ENCODE results near the gene HABP4. TPM values are rescaled to one million over a fixed set of nuclear protein-coding genes. Genes with fewer than 3 reads are reported as not detected.

The HABP4 gene
- total and polyA plus RNA-seq, 12 donors: 20.8 to 30.4 (median 25.3) TPM

- intact Hi-C loops (cut with DNase I): no loop called here
- ATAC-seq (no peak), DNase-seq (no peak)
- 82 to 90% methylated on average over 4 of the region's 4 CpGs for WGBS, 2 donors
- Histone ChIP-seq H3K27ac (peak overlapping the region in 1 of 10 donors; percentile 73), H3K4me1 (peaks cover 2 to 47% (median 28%) of the 10 kb centered on the region in 9 donors), H3K9me3 (no peaks in the 10 kb centered on the region), H3K4me3 (no peak overlapping the region), H3K36me3 (peaks cover 0 to 45% (median 4%) of the 10 kb centered on the region in 9 donors), H3K27me3 (no peaks in the 10 kb centered on the region)
- TF ChIP-seq, protein P1, sequence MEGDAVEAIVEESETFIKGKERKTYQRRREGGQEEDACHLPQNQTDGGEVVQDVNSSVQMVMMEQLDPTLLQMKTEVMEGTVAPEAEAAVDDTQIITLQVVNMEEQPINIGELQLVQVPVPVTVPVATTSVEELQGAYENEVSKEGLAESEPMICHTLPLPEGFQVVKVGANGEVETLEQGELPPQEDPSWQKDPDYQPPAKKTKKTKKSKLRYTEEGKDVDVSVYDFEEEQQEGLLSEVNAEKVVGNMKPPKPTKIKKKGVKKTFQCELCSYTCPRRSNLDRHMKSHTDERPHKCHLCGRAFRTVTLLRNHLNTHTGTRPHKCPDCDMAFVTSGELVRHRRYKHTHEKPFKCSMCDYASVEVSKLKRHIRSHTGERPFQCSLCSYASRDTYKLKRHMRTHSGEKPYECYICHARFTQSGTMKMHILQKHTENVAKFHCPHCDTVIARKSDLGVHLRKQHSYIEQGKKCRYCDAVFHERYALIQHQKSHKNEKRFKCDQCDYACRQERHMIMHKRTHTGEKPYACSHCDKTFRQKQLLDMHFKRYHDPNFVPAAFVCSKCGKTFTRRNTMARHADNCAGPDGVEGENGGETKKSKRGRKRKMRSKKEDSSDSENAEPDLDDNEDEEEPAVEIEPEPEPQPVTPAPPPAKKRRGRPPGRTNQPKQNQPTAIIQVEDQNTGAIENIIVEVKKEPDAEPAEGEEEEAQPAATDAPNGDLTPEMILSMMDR (IDR thresholded peaks at IDR 0.05): no peak
Measured at GRCh38 chr9:96510258-96510657, 60.3 kb downstream of the HABP4 start.

DNA sequence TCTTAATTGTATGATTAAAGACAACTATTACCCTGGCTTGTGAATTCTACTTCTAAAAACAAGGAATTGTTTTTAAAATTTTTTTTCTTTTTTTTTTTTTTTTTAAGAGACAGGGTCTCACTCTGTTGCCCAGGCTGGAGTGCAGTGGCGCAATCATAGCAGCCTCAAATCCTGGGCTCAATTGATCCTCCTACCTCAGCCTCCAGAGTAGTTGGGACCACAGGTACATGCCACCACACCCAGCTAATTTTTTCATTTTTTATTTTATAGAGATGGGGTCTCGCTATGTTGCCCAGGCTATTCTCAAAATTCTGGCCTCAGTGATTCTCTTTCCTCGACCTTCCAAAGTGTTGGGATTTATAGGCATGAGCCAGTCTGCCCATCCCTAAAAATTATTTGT is 62.3 kb downstream of the HABP4 start:
- DNase-seq (no peak), ATAC-seq (no peak)
- H3K4me1 ChIP-seq: peaks cover 2 to 61% (median 30%) of the 10 kb centered on the region in 9 donors
- no peaks in the 10 kb centered on the region for H3K9me3 ChIP-seq
- H3K36me3 ChIP-seq: peaks cover 0 to 46% (median 4%) of the 10 kb centered on the region in 9 donors
- H3K27ac ChIP-seq: no peak overlapping the region
- no peaks in the 10 kb centered on the region for H3K27me3 ChIP-seq
- H3K4me3 ChIP-seq: no peak overlapping the region
- intact Hi-C loops (cut with DNase I): no loop called here
- 95 to 98% methylated on average over 3 of the region's 3 CpGs for WGBS, 2 donors
- TF ChIP-seq, protein P1 (IDR thresholded peaks at IDR 0.05): no peak

GRCh38 chr9:96513622-96514021 is 63.7 kb downstream of the HABP4 start:
- intact Hi-C loops (cut with DNase I): no loop called here
- 90 to 92% methylated on average over 5 of the region's 5 CpGs for WGBS, 2 donors
- ATAC-seq: no peak

GRCh38 chr9:96514108-96514799 is 64.3 kb downstream of the HABP4 start:
- Histone ChIP-seq H3K27me3 (no peaks in the 10 kb centered on the region), H3K9me3 (no peaks in the 10 kb centered on the region), H3K4me3 (no peak overlapping the region), H3K27ac (peak overlapping the region in 7 of 10 donors; percentile 17 to 63 (median 36)), H3K4me1 (peaks cover 0 to 41% (median 13%) of the 10 kb centered on the region in 9 donors), H3K36me3 (peaks cover 0 to 51% (median 4%) of the 10 kb centered on the region in 9 donors)
- TF ChIP-seq, protein P1 (IDR thresholded peaks at IDR 0.05): no peak
- ATAC-seq: peak in 2 of 8 donors; percentile 31 to 73
- 83 to 87% methylated on average over 9 of the region's 9 CpGs for WGBS, 2 donors
- no peak for DNase-seq
- intact Hi-C loops (cut with DNase I): no loop called here

More at GRCh38 chr9:96513622-96514021, 63.7 kb downstream of the HABP4 start:
- Histone ChIP-seq H3K4me1 (peaks cover 2 to 47% (median 19%) of the 10 kb centered on the region in 9 donors), H3K4me3 (no peak overlapping the region), H3K27ac (peak overlapping the region in 3 of 10 donors; percentile 14 to 63 (median 17)), H3K36me3 (peaks cover 0 to 51% (median 4%) of the 10 kb centered on the region in 9 donors), H3K27me3 (no peaks in the 10 kb centered on the region), H3K9me3 (no peaks in the 10 kb centered on the region)
- DNase-seq: no peak
- TF ChIP-seq, protein P1 (IDR thresholded peaks at IDR 0.05): no peak

All from heart right ventricle (tissue), 16 donors.